HL-60 (cell line): Measurements from ENCODE around the gene IMP4.

ENCODE experiments used
- CTCF ChIP-seq: IDR thresholded peaks from one replicate; pipeline ENCODE4 v1.5.1; 2011; ENCODE audit warnings: low read length, control low read depth, inconsistent platforms; ENCODE audit not compliant: insufficient read depth
- GABPA ChIP-seq: IDR thresholded peaks from 2 replicates; pipeline ENCODE4 v1.6.1; 2012; ENCODE audit warnings: low read depth
- POLR2AphosphoS5 ChIP-seq: IDR thresholded peaks from 2 replicates; pipeline ENCODE4 v1.6.1; 2012; ENCODE audit warnings: low read depth
- REST ChIP-seq: IDR thresholded peaks from 2 replicates; pipeline ENCODE4 v1.6.1; 2012; ENCODE audit warnings: low read depth; ENCODE audit not compliant: insufficient replicate concordance

GRCh38 chr2:130372055-130372832, 29.5 kb downstream of the IMP4 start:
- peak; percentile 36 for TF ChIP-seq CTCF
- no peak for TF ChIP-seq REST
- TF ChIP-seq POLR2AphosphoS5 = peak; percentile 83
- no peak for TF ChIP-seq GABPA
